ENCODE data around the gene IYD.

IYD gene

DNA sequence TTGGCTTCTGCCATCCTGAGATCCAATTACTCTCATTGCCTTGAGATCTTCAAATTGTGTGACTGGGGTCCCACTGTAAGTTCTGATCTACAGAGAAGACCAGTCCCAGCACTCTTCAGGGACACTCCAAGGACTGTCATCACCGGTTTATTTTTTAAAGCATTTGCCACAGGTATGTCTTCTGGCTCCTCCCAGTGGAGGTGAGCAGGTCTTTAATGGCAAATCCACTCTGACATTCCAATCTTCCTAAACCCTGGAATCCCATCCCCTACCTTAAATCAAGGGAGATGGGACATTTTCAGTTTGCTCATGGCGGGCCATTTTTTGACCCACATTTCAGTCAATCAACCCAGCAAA lies 35.2 kb upstream of the IYD start:
- no peak overlapping the region for H3K4me3 ChIP-seq (ENCODE audit: low read depth in 1 of 2, low read length in 2 of 2)
- H3K27ac ChIP-seq (ENCODE audit: low read depth, low read length) = no peak overlapping the region
- no peaks in the 10 kb centered on the region for H3K27me3 ChIP-seq (ENCODE audit: control insufficient read depth in 1 of 2, insufficient read depth in 2 of 2, low read length in 2 of 2)
- no peaks in the 10 kb centered on the region for H3K36me3 ChIP-seq (ENCODE audit: insufficient read depth, low read length)
- H3K9me3 ChIP-seq (ENCODE audit: low read length) = no peaks in the 10 kb centered on the region
- H3K4me1 ChIP-seq (ENCODE audit: insufficient read depth, low read length) = no peaks in the 10 kb centered on the region
- no peak overlapping the region for H3K9ac ChIP-seq (ENCODE audit: low read length)

DNA sequence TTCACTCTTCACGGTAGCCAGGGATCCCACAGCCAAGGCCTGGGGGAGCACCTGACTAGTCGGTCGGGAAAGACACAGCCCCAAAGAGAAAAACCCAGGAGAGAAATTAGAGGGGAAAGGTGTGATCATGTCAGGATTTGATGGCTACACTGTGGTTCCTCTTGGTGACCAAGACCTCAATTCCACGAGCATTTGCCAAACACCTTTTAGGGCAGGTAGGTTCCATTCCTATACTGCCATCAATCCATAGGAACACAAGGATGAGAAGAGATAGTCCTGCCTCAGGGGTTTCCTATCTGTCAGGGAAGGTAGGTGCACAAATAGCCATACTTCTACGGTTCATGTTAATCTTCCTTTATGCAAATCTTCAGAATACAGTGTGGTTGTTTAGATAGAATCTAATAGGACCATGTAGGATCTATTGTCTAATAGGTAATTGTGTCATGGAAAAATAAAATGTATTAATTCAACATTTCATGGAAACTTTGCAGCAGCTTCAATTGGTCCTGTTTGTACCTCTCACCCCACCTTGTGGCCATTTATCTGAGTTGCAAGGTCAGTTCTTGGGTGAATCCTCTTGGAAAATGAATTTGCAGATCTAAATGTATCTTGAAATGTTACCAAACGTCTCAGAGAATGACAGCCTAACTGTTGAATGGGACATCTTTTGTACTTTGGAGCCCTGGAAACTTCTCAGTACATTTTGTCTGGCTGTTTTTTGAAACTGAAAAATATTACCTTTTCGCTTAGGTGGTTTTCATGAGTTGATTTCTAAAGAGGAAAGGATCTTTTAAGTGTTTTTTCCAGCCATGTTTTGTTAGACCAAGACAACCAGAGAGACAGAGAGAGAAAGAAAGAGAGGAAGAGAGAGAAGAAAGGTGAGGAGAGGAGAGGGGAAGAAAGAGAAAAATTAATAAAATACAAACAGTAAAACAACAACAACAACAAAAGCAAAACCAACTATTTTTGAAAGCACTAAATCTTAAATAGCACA lies 33.7 kb upstream of the IYD start:
- no peaks in the 10 kb centered on the region for H3K9me3 ChIP-seq (ENCODE audit: low read length)
- no peaks in the 10 kb centered on the region for H3K4me1 ChIP-seq (ENCODE audit: insufficient read depth, low read length)
- no peaks in the 10 kb centered on the region for H3K36me3 ChIP-seq (ENCODE audit: insufficient read depth, low read length)
- H3K27me3 ChIP-seq (ENCODE audit: control insufficient read depth in 1 of 2, insufficient read depth in 2 of 2, low read length in 2 of 2) = no peaks in the 10 kb centered on the region
- H3K9ac ChIP-seq (ENCODE audit: low read length) = no peak overlapping the region
- no peak overlapping the region for H3K27ac ChIP-seq (ENCODE audit: low read depth, low read length)
- H3K4me3 ChIP-seq (ENCODE audit: low read depth in 1 of 2, low read length in 2 of 2) = no peak overlapping the region

DNA sequence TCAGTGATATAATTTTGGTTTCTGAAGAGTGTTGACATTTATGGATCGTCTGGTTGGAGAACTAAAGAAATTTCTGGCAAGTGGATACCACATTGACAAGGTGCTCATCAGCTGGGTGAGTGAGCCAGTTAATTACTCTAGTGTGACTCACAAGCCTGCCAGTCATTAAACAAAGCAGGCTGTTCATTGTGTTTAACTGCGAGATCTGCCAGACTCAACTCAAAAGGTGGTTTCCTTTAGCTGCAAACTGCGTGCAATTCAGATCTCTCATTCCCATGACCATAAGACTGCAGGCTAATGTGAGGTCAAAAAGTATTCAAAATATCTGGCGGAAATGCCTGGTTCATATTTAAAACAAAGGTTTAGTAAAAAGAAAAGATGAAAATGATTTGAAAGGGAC lies 32.5 kb upstream of the IYD start:
- no peaks in the 10 kb centered on the region for H3K4me1 ChIP-seq (ENCODE audit: insufficient read depth, low read length)
- H3K27ac ChIP-seq (ENCODE audit: low read depth, low read length) = no peak overlapping the region
- no peaks in the 10 kb centered on the region for H3K9me3 ChIP-seq (ENCODE audit: low read length)
- H3K36me3 ChIP-seq (ENCODE audit: insufficient read depth, low read length) = no peaks in the 10 kb centered on the region
- H3K9ac ChIP-seq (ENCODE audit: low read length) = no peak overlapping the region
- no peaks in the 10 kb centered on the region for H3K27me3 ChIP-seq (ENCODE audit: control insufficient read depth in 1 of 2, insufficient read depth in 2 of 2, low read length in 2 of 2)
- no peak overlapping the region for H3K4me3 ChIP-seq (ENCODE audit: low read depth in 1 of 2, low read length in 2 of 2)

DNA sequence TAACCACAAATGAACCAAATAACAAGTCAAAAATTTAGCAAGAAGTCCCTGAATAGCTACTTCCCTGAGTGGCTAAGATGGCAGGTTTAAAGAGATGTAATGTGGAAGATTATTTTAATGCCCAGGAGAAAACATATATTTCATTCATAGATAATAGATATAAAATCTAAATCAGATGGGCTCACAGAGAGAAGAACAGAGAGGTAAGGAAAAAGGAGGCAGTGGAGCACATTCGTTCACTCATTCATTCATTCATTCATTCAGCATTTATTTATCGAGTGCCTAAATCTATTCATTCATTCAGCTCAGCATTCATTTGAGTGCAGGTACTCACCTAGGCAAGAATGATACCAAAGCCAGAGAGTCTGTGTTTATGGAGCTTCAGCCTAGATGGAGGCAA lies 32.1 kb upstream of the IYD start:
- Histone ChIP-seq H3K27ac (ENCODE audit: low read depth, low read length) (no peak overlapping the region), H3K9ac (ENCODE audit: low read length) (no peak overlapping the region), H3K4me3 (ENCODE audit: low read depth in 1 of 2, low read length in 2 of 2) (no peak overlapping the region), H3K4me1 (ENCODE audit: insufficient read depth, low read length) (no peaks in the 10 kb centered on the region), H3K27me3 (ENCODE audit: control insufficient read depth in 1 of 2, insufficient read depth in 2 of 2, low read length in 2 of 2) (no peaks in the 10 kb centered on the region), H3K36me3 (ENCODE audit: insufficient read depth, low read length) (no peaks in the 10 kb centered on the region), H3K9me3 (ENCODE audit: low read length) (no peaks in the 10 kb centered on the region)

DNA sequence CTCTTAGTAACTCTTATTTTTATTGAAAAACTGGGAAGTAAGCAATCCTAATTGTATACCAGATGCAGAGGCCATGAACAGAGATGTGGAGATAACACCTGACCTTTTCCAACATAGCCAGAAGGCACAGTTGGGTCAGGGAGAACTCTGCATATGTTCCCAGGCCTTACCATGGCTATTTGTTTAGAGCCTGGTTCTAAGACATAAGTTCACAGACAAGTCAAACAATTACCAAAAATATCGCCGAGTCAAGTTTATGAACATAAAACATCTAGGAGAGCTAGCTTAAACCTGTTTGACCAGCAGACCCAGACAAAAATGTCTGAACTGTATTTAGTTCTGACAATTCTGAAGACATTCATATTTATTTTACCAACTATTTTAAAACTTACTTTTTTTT lies 26.7 kb upstream of the IYD start:
- no peaks in the 10 kb centered on the region for H3K36me3 ChIP-seq (ENCODE audit: insufficient read depth, low read length)
- H3K4me1 ChIP-seq (ENCODE audit: insufficient read depth, low read length) = no peaks in the 10 kb centered on the region
- no peaks in the 10 kb centered on the region for H3K9me3 ChIP-seq (ENCODE audit: low read length)
- no peaks in the 10 kb centered on the region for H3K27me3 ChIP-seq (ENCODE audit: control insufficient read depth in 1 of 2, insufficient read depth in 2 of 2, low read length in 2 of 2)
- H3K4me3 ChIP-seq (ENCODE audit: low read depth in 1 of 2, low read length in 2 of 2) = no peak overlapping the region
- H3K27ac ChIP-seq (ENCODE audit: low read depth, low read length) = no peak overlapping the region
- H3K9ac ChIP-seq (ENCODE audit: low read length) = no peak overlapping the region

DNA sequence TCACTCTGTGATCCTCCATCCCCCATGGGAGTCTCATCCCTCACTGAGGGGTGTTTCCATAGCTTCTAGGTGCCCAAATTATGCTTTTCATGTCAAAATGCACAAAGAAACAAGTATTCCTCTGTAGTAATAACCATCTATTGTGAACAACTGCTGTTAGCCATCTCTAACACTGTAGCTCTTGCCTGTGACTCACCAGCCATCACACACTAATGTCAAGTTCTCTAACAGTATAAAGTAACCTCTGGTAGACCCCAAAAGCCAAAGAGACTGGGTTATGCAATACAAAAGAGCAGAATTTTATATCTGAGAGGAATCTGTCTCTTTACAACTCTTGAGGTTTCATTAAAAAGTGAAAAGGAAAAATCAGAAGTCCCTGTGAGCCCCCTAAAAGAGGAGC lies 25.4 kb upstream of the IYD start:
- H3K4me3 ChIP-seq (ENCODE audit: low read depth in 1 of 2, low read length in 2 of 2) = no peak overlapping the region
- H3K27me3 ChIP-seq (ENCODE audit: control insufficient read depth in 1 of 2, insufficient read depth in 2 of 2, low read length in 2 of 2) = no peaks in the 10 kb centered on the region
- no peaks in the 10 kb centered on the region for H3K9me3 ChIP-seq (ENCODE audit: low read length)
- no peaks in the 10 kb centered on the region for H3K36me3 ChIP-seq (ENCODE audit: insufficient read depth, low read length)
- H3K4me1 ChIP-seq (ENCODE audit: insufficient read depth, low read length) = no peaks in the 10 kb centered on the region
- no peak overlapping the region for H3K27ac ChIP-seq (ENCODE audit: low read depth, low read length)
- no peak overlapping the region for H3K9ac ChIP-seq (ENCODE audit: low read length)

DNA sequence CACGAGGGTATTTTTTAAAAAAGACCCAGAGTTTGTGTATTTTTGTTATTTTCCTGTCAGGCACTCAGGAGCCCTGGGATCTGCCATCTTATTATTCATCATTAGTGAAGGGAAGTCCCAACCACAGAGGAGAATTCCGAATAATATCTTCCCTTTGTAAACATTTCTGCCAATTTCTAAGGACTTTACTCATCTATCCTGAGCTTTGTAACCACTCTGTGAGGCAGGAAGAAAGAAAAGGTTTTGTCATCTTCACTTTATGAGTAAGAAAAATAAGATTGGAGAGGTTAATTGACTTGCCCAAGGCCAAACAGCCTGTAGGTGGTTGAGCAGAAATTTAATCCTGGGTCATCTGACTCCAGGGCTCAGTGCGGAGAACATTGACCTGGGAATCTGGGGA lies 23.0 kb upstream of the IYD start:
- Histone ChIP-seq H3K9me3 (ENCODE audit: low read length) (no peaks in the 10 kb centered on the region), H3K36me3 (ENCODE audit: insufficient read depth, low read length) (no peaks in the 10 kb centered on the region), H3K4me1 (ENCODE audit: insufficient read depth, low read length) (no peaks in the 10 kb centered on the region), H3K27ac (ENCODE audit: low read depth, low read length) (no peak overlapping the region), H3K4me3 (ENCODE audit: low read depth in 1 of 2, low read length in 2 of 2) (no peak overlapping the region), H3K27me3 (ENCODE audit: control insufficient read depth in 1 of 2, insufficient read depth in 2 of 2, low read length in 2 of 2) (no peaks in the 10 kb centered on the region), H3K9ac (ENCODE audit: low read length) (no peak overlapping the region)

DNA sequence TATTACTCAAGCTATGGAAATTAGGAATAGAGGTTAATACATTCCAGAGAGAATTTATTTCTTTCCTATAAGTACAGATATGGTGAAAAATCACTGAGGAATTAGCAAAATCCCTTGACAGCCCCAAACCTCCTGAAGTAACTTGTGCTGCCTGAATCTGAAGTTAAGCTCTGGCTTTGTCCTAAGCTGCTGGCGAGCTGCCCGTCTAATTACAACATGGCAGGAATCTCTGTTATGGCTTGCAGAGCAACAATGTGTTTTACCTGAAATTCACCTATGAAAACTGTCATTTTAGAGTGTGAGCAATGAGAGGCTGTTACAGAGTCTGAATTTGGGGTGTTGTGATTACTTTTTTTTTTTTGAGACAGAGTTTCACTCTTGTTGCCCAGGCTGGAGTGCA lies 22.5 kb upstream of the IYD start:
- Histone ChIP-seq H3K9me3 (ENCODE audit: low read length) (no peaks in the 10 kb centered on the region), H3K9ac (ENCODE audit: low read length) (no peak overlapping the region), H3K27me3 (ENCODE audit: control insufficient read depth in 1 of 2, insufficient read depth in 2 of 2, low read length in 2 of 2) (no peaks in the 10 kb centered on the region), H3K36me3 (ENCODE audit: insufficient read depth, low read length) (no peaks in the 10 kb centered on the region), H3K4me1 (ENCODE audit: insufficient read depth, low read length) (no peaks in the 10 kb centered on the region), H3K27ac (ENCODE audit: low read depth, low read length) (no peak overlapping the region), H3K4me3 (ENCODE audit: low read depth in 1 of 2, low read length in 2 of 2) (no peak overlapping the region)

DNA sequence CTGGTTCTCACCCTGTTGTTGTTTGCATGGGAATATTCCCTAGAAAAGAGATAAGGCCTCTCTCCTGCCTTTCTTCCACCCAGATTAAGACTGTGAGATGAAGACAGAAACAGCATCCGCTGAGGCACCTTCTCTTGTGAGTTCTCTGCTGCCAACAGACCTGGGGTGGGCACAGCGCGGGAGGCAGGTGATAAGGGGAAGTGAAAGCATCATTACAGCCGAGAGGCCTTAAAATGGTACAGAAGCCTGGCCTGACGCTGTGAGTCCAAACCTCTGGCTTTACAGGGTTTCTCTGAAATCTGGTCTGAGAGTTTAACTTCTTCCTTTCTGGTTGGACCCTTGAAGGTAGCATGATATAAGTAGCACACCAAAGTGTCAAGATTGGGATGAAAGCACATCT lies 21.0 kb upstream of the IYD start:
- no peaks in the 10 kb centered on the region for H3K27me3 ChIP-seq (ENCODE audit: control insufficient read depth in 1 of 2, insufficient read depth in 2 of 2, low read length in 2 of 2)
- no peak overlapping the region for H3K27ac ChIP-seq (ENCODE audit: low read depth, low read length)
- H3K36me3 ChIP-seq (ENCODE audit: insufficient read depth, low read length) = no peaks in the 10 kb centered on the region
- H3K4me3 ChIP-seq (ENCODE audit: low read depth in 1 of 2, low read length in 2 of 2) = no peak overlapping the region
- H3K9ac ChIP-seq (ENCODE audit: low read length) = no peak overlapping the region
- H3K4me1 ChIP-seq (ENCODE audit: insufficient read depth, low read length) = no peaks in the 10 kb centered on the region
- H3K9me3 ChIP-seq (ENCODE audit: low read length) = no peaks in the 10 kb centered on the region

DNA sequence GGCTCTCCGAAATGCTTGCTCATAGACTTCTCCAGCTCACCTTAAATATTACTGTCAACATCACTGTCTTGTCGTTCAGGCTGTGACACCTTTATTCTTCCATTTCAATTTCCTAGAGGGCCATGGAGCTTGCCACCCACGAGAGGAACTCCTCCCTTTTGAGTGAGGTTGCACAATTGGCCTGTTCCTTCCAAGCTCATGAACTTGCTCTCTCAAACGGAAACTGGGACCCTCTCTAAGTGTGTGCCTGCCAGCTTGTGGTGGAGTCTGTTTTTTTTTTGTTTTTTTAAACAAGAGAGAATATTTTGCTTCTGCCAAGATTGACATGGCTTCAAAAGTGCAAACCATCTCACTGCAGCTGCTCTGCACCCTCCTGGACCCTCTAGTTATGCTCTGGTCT lies 19.3 kb upstream of the IYD start:
- H3K27me3 ChIP-seq (ENCODE audit: control insufficient read depth in 1 of 2, insufficient read depth in 2 of 2, low read length in 2 of 2) = no peaks in the 10 kb centered on the region
- no peaks in the 10 kb centered on the region for H3K4me1 ChIP-seq (ENCODE audit: insufficient read depth, low read length)
- H3K27ac ChIP-seq (ENCODE audit: low read depth, low read length) = no peak overlapping the region
- H3K9ac ChIP-seq (ENCODE audit: low read length) = no peak overlapping the region
- H3K36me3 ChIP-seq (ENCODE audit: insufficient read depth, low read length) = no peaks in the 10 kb centered on the region
- no peak overlapping the region for H3K4me3 ChIP-seq (ENCODE audit: low read depth in 1 of 2, low read length in 2 of 2)
- no peaks in the 10 kb centered on the region for H3K9me3 ChIP-seq (ENCODE audit: low read length)

DNA sequence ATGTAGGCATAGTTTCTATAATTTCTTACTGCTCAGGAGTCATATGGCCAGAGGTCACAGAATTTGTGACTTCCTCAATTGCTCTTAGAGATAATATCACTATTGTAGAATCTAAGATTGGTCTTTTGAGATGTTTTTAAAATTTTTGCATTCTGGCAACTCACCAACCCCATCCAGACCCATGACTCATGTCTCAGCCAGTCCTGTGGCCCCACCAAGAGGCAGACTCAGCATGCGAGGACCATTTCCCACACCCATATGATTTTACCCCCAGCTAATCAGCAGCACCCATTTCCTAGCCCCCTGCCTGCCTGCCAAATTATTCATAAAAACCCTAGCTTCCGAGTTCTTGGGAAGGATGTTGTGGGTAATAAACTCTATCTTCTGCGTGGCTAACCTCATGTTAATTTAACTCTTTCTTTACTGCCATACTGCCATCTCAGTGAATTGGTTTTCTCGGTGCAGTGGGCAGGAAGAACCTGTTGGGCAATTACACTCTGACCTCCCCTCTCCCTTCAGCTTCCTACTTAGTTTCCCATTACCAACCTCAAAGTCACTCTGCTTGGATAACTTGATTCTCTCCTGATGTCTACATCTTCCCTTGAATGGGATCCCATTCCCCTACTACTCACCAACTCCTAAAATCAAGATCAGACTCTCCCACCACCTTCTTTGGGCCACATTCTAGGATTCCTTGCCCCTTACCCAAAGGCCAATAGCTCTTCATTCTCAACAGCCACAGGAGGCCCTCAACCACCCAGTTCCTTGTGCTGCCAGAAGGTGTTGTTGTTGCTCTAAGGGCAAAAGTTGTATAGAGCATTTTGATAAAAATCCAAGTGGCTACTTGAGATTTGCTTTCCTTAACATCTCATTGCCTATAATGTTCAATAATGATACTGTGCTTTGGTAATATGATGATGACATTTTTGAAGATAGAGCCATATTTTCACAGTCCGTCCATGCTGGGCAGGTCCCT lies 16.2 kb upstream of the IYD start:
- H3K36me3 ChIP-seq (ENCODE audit: insufficient read depth, low read length) = no peaks in the 10 kb centered on the region
- H3K9ac ChIP-seq (ENCODE audit: low read length) = no peak overlapping the region
- H3K4me1 ChIP-seq (ENCODE audit: insufficient read depth, low read length) = no peaks in the 10 kb centered on the region

More for the DNA sequence above, 16.2 kb upstream of the IYD start:
- Histone ChIP-seq H3K9me3 (ENCODE audit: low read length) (no peaks in the 10 kb centered on the region), H3K27ac (ENCODE audit: low read depth, low read length) (no peak overlapping the region), H3K27me3 (ENCODE audit: control insufficient read depth in 1 of 2, insufficient read depth in 2 of 2, low read length in 2 of 2) (no peaks in the 10 kb centered on the region), H3K4me3 (ENCODE audit: low read depth in 1 of 2, low read length in 2 of 2) (no peak overlapping the region)

All from muscle layer of colon (tissue), 2 donors.